Caco-2 (cell line): ENCODE measurements around the gene PACS2. TPM values are rescaled to one million over a fixed set of nuclear protein-coding genes. Genes with fewer than 3 reads are reported as not detected.

Experiments
- BruUV-seq: library from RNA; stranded (reverse); fragments of 400-500 nt; replicated peaks from 2 replicates; lab custom pipeline; 2021; lab: Mats Ljungman, UMichigan
- CTCF ChIA-PET: fragments of 300-600 bp; sonication (Branson Sonifier 250); formaldehyde crosslinking; loops from one replicate; lab custom pipeline; 2022; ENCODE audit warnings: antibody characterized with exemption; lab: Charles Lee
- POLR2A ChIA-PET: fragments of 300-600 bp; sonication (Branson Sonifier 250); formaldehyde crosslinking; loops from one replicate; lab custom pipeline; 2022; ENCODE audit warnings: antibody characterized with exemption; lab: Charles Lee
- DNase-seq, 2 experiments: peaks; one replicate each; pipeline versions ENCODE4 v3.0.0 to v3.0.0-alpha.2; 2020 to 2022
- H3K27me3 ChIP-seq: replicated peaks from 2 replicates; pipeline ENCODE4 v1.6.0; 2011; ENCODE audit warnings: low read length; ENCODE audit not compliant: control insufficient read depth, insufficient read depth
- H3K36me3 ChIP-seq: 2 replicates; pipeline ENCODE4 v1.5.1; 2011; ENCODE audit warnings: low read length; ENCODE audit not compliant: control insufficient read depth, insufficient read depth
- H3K4me1 ChIP-seq: fragments of 250-450 bp; sonication (Bioruptor Pico); 2 replicates; pipeline ENCODE4 v1.5.1; 2020; ENCODE audit warnings: mild to moderate bottlenecking
- H3K4me3 ChIP-seq: 2 replicates; pipeline ENCODE4 v1.5.1; 2011; ENCODE audit warnings: low read depth, mild to moderate bottlenecking, control low read depth, low read length
- H3K9me3 ChIP-seq: fragments of 250-450 bp; sonication (Bioruptor Pico); 2 replicates; pipeline ENCODE4 v1.5.1; 2020; ENCODE audit warnings: mild to moderate bottlenecking, moderate library complexity
- H3K27ac Mint-ChIP-seq: one replicate; pipeline ENCODE4 v1.8.0; 2022; ENCODE audit warnings: mixed read lengths; ENCODE audit not compliant: unreplicated experiment
- H3K27me3 Mint-ChIP-seq: one replicate; pipeline ENCODE4 v1.8.0; 2022; ENCODE audit warnings: mixed read lengths; ENCODE audit not compliant: insufficient read depth, unreplicated experiment
- H3K36me3 Mint-ChIP-seq: one replicate; pipeline ENCODE4 v1.8.0; 2022; ENCODE audit warnings: mild to moderate bottlenecking, mixed read lengths; ENCODE audit not compliant: insufficient read depth, unreplicated experiment
- H3K4me1 Mint-ChIP-seq: one replicate; pipeline ENCODE4 v1.8.0; 2022; ENCODE audit warnings: low read depth, mixed read lengths; ENCODE audit not compliant: unreplicated experiment
- H3K4me3 Mint-ChIP-seq: one replicate; pipeline ENCODE4 v1.8.0; 2022; ENCODE audit warnings: mild to moderate bottlenecking, moderate library complexity, mixed read lengths; ENCODE audit not compliant: unreplicated experiment
- H3K9me3 Mint-ChIP-seq: one replicate; pipeline ENCODE4 v1.8.0; 2022; ENCODE audit warnings: mixed read lengths; ENCODE audit not compliant: unreplicated experiment
- intact Hi-C: fragments of 100-400 bp; cut with micrococcal nuclease; formaldehyde crosslinking; loops from one replicate; pipeline ENCODE4 v1.10.0; 2022; ENCODE audit not compliant: unreplicated experiment
- total RNA-seq: library from RNA; stranded (reverse); gene quantifications from 2 replicates; pipeline ENCODE4 v1.2.3, GENCODE V29; 2022
- TF ChIP-seq, protein P1 (sequence below), 2 experiments: fragments of 200-600 bp in 1 of 2; IDR thresholded peaks; 1 replicate in 1 of 2; 2 replicates in 1 of 2; pipeline versions ENCODE4 v1.5.1 to v1.8.0; 2011 to 2022; ENCODE audit warnings: antibody characterized with exemption in 1 of 2, control low read depth in 1 of 2, inconsistent platforms in 1 of 2, low read depth in 1 of 2, low read length in 1 of 2, mild to moderate bottlenecking in 1 of 2, moderate library complexity in 1 of 2; ENCODE audit not compliant: insufficient read depth in 1 of 2, severe bottlenecking in 1 of 2, unreplicated experiment in 1 of 2

The PACS2 gene
- total RNA-seq, 1 experiment from 2014 or later, result 58.1 TPM

DNA sequence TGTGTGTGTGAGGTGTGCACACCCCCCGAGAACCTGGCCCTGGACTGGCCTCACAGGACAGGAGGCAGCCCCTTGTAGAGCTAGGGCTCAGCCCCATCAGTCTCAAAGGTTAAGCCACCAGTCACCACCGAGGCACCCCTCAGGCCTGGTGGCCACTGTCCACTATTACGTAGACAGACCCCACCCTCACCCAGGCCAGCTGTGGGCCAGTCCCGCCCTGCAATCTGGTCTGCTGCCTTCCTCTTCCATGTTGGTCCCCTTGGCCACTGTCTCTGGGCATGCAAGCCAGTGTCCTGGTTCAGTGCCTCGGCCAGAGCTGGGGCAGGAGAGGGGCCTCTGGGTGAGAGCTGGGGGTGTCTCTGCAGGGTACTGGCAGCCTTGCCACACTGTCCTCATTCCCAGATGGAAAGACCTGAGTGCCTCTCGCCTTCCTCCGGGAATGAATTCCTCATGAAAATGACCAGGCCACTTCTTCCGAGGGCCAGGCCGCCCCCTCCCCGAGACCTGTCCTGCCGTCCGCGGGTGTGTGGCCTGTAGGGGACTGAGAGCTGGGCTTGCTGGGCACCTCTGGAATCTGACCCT, 82.9 kb downstream of the PACS2 start:
- TF ChIP-seq, protein P1, sequence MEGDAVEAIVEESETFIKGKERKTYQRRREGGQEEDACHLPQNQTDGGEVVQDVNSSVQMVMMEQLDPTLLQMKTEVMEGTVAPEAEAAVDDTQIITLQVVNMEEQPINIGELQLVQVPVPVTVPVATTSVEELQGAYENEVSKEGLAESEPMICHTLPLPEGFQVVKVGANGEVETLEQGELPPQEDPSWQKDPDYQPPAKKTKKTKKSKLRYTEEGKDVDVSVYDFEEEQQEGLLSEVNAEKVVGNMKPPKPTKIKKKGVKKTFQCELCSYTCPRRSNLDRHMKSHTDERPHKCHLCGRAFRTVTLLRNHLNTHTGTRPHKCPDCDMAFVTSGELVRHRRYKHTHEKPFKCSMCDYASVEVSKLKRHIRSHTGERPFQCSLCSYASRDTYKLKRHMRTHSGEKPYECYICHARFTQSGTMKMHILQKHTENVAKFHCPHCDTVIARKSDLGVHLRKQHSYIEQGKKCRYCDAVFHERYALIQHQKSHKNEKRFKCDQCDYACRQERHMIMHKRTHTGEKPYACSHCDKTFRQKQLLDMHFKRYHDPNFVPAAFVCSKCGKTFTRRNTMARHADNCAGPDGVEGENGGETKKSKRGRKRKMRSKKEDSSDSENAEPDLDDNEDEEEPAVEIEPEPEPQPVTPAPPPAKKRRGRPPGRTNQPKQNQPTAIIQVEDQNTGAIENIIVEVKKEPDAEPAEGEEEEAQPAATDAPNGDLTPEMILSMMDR (IDR thresholded peaks at IDR 0.05; ENCODE audit: insufficient read depth in 1 of 2, low read depth in 1 of 2, low read length in 1 of 2, severe bottlenecking in 1 of 2, unreplicated experiment in 1 of 2), result no peak
- Mint-ChIP-seq H3K4me1 (no peaks in the 10 kb centered on the region), H3K9me3 (peaks cover 12% of the 10 kb centered on the region), H3K36me3 (peaks cover 21% of the 10 kb centered on the region), H3K27ac (peak overlapping the region; percentile 81), H3K27me3 (no peaks in the 10 kb centered on the region), H3K4me3 (peak overlapping the region; percentile 91)
- DNase-seq, result peak in 1 of 2 experiments; percentile 52
- no TSS peak for BruUV-seq
- no peaks in the 10 kb centered on the region for H3K9me3 ChIP-seq
- no peaks in the 10 kb centered on the region for H3K27me3 ChIP-seq
- H3K4me3 ChIP-seq, result peak overlapping the region; percentile 85
- peaks cover 4% of the 10 kb centered on the region for H3K36me3 ChIP-seq
- intact Hi-C loops, result no loop called here
- CTCF ChIA-PET, result interaction anchor here (0.5 kb wide), 1 partner anchor 131 kb away, joined by 4 read pairs; no protein-coding TSS in a partner anchor
- peaks cover 6% of the 10 kb centered on the region; the same call in 1 of the 2 replicates for H3K4me1 ChIP-seq
- POLR2A ChIA-PET, result no interaction called here

DNA sequence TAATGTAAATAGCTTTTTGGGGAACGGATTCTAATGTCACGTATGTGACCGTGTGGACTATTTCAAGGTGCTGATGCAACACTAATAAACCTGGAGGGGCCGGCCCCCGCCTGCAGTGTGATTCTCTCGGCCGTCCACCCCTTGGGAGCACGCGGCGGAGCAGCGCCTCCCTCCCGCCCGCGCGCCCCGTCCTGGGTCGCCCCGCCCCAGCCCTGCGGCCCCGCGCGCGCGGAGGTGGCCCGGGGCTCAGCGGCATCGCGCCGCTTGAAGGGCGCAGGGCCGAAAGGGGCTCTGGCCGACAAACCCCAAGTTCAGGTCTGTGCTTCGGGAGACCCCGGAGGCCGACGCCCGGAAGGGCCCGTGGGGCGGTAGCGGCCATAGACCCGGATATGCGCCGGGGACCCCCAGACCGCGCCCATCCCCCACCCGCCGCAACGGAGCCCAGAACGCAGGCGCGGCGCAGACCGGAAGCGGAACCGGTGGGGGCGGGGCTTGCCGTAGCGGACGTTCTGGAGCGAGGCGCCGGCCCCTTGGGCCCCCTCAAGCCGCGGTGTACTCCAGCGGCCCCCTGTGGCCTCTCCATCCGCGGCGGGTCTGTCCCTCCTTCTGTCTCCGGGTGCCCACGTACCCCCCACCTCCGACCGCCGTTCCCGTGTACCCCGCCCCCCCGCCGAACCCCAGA, 83.6 kb downstream of the PACS2 start, which contains the start of gene TEX22:
Gene TEX22 (plus strand): TSS at position 495 of the 682 bp plus-strand sequence. CDS start 803 bp downstream, outside the sequence.
- H3K4me3 Mint-ChIP-seq, result peak within 1 kb of the TSS; percentile 91
- H3K9me3 ChIP-seq, result no peaks in the 10 kb centered on the region
- TF ChIP-seq, protein P1 (IDR thresholded peaks at IDR 0.05; ENCODE audit: insufficient read depth in 1 of 2, low read depth in 1 of 2, low read length in 1 of 2, severe bottlenecking in 1 of 2, unreplicated experiment in 1 of 2), result no peak
- BruUV-seq, result TSS peak; percentile 89
- peaks cover 6% of the 10 kb centered on the region; the same call in 1 of the 2 replicates for H3K4me1 ChIP-seq
- H3K36me3 Mint-ChIP-seq, result peaks cover 21% of the 10 kb centered on the region
- ChIA-PET CTCF (interaction anchor here (0.7 to 2.0 kb wide), 3 partner anchors 27 to 250 kb away, joined by 4 to 8 read pairs (median 4); no protein-coding TSS in a partner anchor), POLR2A (no interaction called here)
- H3K27me3 ChIP-seq, result no peaks in the 10 kb centered on the region
- H3K27ac Mint-ChIP-seq, result peak within 1 kb of the TSS; percentile 81
- H3K4me3 ChIP-seq, result peak within 1 kb of the TSS; percentile 85
- no peaks in the 10 kb centered on the region for H3K4me1 Mint-ChIP-seq
- peaks cover 12% of the 10 kb centered on the region for H3K9me3 Mint-ChIP-seq
- H3K27me3 Mint-ChIP-seq, result no peaks in the 10 kb centered on the region
- intact Hi-C loops, result loop anchor here (1.0 kb wide), 1 partner anchor 17 kb away; no protein-coding TSS in a partner anchor
- peaks cover 4% of the 10 kb centered on the region for H3K36me3 ChIP-seq
- peak; percentile 88 to 95 for DNase-seq
